Adrenal gland (tissue), 12 donors: ENCODE measurements around the gene PDZD7. TPM values are rescaled to one million over a fixed set of nuclear protein-coding genes. Genes with fewer than 3 reads are reported as not detected.

Experiments
- DNase-seq, 7 donors: peaks; one replicate each; pipeline ENCODE4 v3.0.0-alpha.2; 2019 to 2020
- H3K27ac ChIP-seq, 5 donors: fragments of 200-600 bp; sonication (generic) in 4 of 5; 1 replicate in 3 of 5; 2 replicates in 2 of 5; pipeline versions ENCODE4 v1.5.1 to v1.8.0; 2016 to 2020; ENCODE audit warnings: mild to moderate bottlenecking in 1 of 5
- H3K27me3 ChIP-seq: fragments of 200-600 bp; 2 replicates; pipeline ENCODE4 v1.8.0; 2021
- H3K36me3 ChIP-seq, 2 donors: fragments of 200-600 bp; replicated peaks in 1 of 2; 1 replicate in 1 of 2; 2 replicates in 1 of 2; pipeline versions ENCODE4 v1.5.1 to v1.8.0; 2018 to 2022
- H3K4me1 ChIP-seq, 2 donors: fragments of 200-600 bp; replicated peaks in 1 of 2; 1 replicate in 1 of 2; 2 replicates in 1 of 2; pipeline versions ENCODE4 v1.5.1 to v1.8.0; 2018 to 2021
- H3K4me3 ChIP-seq, 4 donors: fragments of 200-600 bp; sonication (generic) in 3 of 4; one replicate each; pipeline ENCODE4 v1.5.1; 2016 to 2018
- H3K9me3 ChIP-seq, 3 donors: fragments of 200-600 bp; sonication (generic) in 1 of 3; replicated peaks in 1 of 3; 1 replicate in 2 of 3; 2 replicates in 1 of 3; pipeline versions ENCODE4 v1.5.1 to v1.8.0; 2016 to 2021
- CTCF ChIP-seq, 6 experiments: fragments of 450-650 bp in 4 of 6; fragments of 200-600 bp in 2 of 6; sonication (generic) in 1 of 6; IDR thresholded peaks; 1 replicate in 5 of 6; 2 replicates in 1 of 6; pipeline versions ENCODE4 v1.5.1 to v1.8.0; 2016 to 2021; ENCODE audit warnings: antibody characterized with exemption in 6 of 6, mild to moderate bottlenecking in 2 of 6, moderate library complexity in 1 of 6
- POLR2A ChIP-seq, 2 donors: fragments of 450-650 bp; IDR thresholded peaks; one replicate each; pipeline ENCODE4 v1.6.1; 2017; ENCODE audit warnings: antibody characterized with exemption in 2 of 2, mild to moderate bottlenecking in 2 of 2, moderate library complexity in 1 of 2
- WGBS, 4 donors: extraction: QIAGEN DNeasy Blood & Tissue Kit in 2 of 4; methylation state at CpG; one replicate each; pipeline versions ENCODE4 v1.1.5 to v1.1.7; 2013 to 2017; 5-methylcytosine and 5-hydroxymethylcytosine counted together
- intact Hi-C, 2 donors: fragments of 100-400 bp; cut with DNase I; formaldehyde crosslinking; loops; one replicate each; pipeline versions ENCODE4 v1.14.1 to v1.15.0; 2022 to 2023
- polyA plus RNA-seq, 3 donors: library from polyadenylated mRNA; stranded (reverse); fragments of 200-250 nt in 2 of 3; fragments of 350-450 nt in 1 of 3; fragmentation: Illumina TruSeq in 1 of 3; extraction: RNeasy Lipid Tissue Mini Kit (QIAGEN cat#74804) in 1 of 3; gene quantifications; one replicate each; pipeline ENCODE4 v1.2.3, GENCODE V29; 2013 to 2014
- total RNA-seq, 9 donors: library from RNA; depleted of rRNA in 4 of 9; stranded (reverse); fragments of >200 nt in 4 of 9; fragments of 120-200 nt in 1 of 9; fragmentation: NEBNext Ultra II Directional in 1 of 9; extraction: Animal tissue kit (Norgen Biotek cat#: 25700) in 1 of 9; gene quantifications; one replicate each; pipeline versions ENCODE4 v1.1.0 to v1.2.4, GENCODE V29; 2013 to 2023
- donor health status: healthy with polysubstance abuse.
- donor health status: Bipolar disorder and iron deficiency.
- donor health status: DM: yes; HTN: yes; CAD: no.
- donor health status: DM: no; HTN: no; CAD: no.
- donor health status: DM: no; HTN: no; CAD: no.
- donor health status: DM: yes; HTN: yes; CAD: no.

Gene PDZD7
- total and polyA plus RNA-seq, 12 donors: 0.13 to 3.5 (median 0.60) TPM; not detected in 1

GRCh38 chr10:101019440-101019703 is 11.6 kb downstream of the PDZD7 start:
- intact Hi-C loops: no loop called here
- no peak overlapping the region for H3K4me3 ChIP-seq
- no peaks in the 10 kb centered on the region for H3K4me1 ChIP-seq
- 43 to 64% (median 59%) methylated on average over 2 of the region's 2 CpGs for WGBS, 4 donors
- no peak for DNase-seq
- TF ChIP-seq POLR2A (IDR thresholded peaks at IDR 0.05) (no peak), CTCF (IDR thresholded peaks at IDR 0.05) (no peak)
- no peaks in the 10 kb centered on the region for H3K27me3 ChIP-seq
- no peak overlapping the region for H3K27ac ChIP-seq
- H3K36me3 ChIP-seq: no peaks in the 10 kb centered on the region
- H3K9me3 ChIP-seq: no peaks in the 10 kb centered on the region

GRCh38 chr10:101018600-101019439 is 12.1 kb downstream of the PDZD7 start:
- intact Hi-C loops: no loop called here
- WGBS, 4 donors: 19 to 54% (median 27%) methylated on average over 4 to 45 of the region's 45 CpGs
- DNase-seq: peak; percentile 81 to 93 (median 89)
- Histone ChIP-seq H3K4me1 (no peaks in the 10 kb centered on the region), H3K27me3 (no peaks in the 10 kb centered on the region), H3K4me3 (no peak overlapping the region), H3K9me3 (no peaks in the 10 kb centered on the region), H3K36me3 (no peaks in the 10 kb centered on the region), H3K27ac (no peak overlapping the region)
- TF ChIP-seq CTCF (IDR thresholded peaks at IDR 0.05): peak; percentile 54 to 83 (median 71)
- TF ChIP-seq POLR2A (IDR thresholded peaks at IDR 0.05): no peak

GRCh38 chr10:101018118-101018599 is 12.8 kb downstream of the PDZD7 start:
- no peak for TF ChIP-seq POLR2A (IDR thresholded peaks at IDR 0.05)
- no peak for TF ChIP-seq CTCF (IDR thresholded peaks at IDR 0.05)
- H3K4me3 ChIP-seq: no peak overlapping the region
- no peaks in the 10 kb centered on the region for H3K36me3 ChIP-seq
- WGBS, 4 donors: 60 to 63% (median 62%) methylated on average over 17 to 20 of the region's 20 CpGs
- no peak overlapping the region for H3K27ac ChIP-seq
- H3K27me3 ChIP-seq: no peaks in the 10 kb centered on the region
- H3K9me3 ChIP-seq: no peaks in the 10 kb centered on the region
- intact Hi-C loops: no loop called here
- DNase-seq: no peak
- peaks cover 0 to 3% of the 10 kb centered on the region in 2 donors for H3K4me1 ChIP-seq

- H3K36me3 ChIP-seq: no peaks in the 10 kb centered on the region
- H3K4me1 ChIP-seq: peaks cover 0 to 10% of the 10 kb centered on the region in 2 donors
- 60 to 66% (median 64%) methylated on average over 5 of the region's 5 CpGs for WGBS, 4 donors
- H3K27me3 ChIP-seq: no peaks in the 10 kb centered on the region
- no peak for DNase-seq
- H3K9me3 ChIP-seq: no peaks in the 10 kb centered on the region
- TF ChIP-seq POLR2A (IDR thresholded peaks at IDR 0.05) (no peak), CTCF (IDR thresholded peaks at IDR 0.05) (no peak)
- intact Hi-C loops: no loop called here
- no peak overlapping the region for H3K4me3 ChIP-seq
- H3K27ac ChIP-seq: no peak overlapping the region
Observed at GRCh38 chr10:101016814-101017213, 14.1 kb downstream of the PDZD7 start.
